Occipital lobe (tissue), 2 donors: ENCODE results near the gene TMTC4. TPM values are rescaled to one million over a fixed set of nuclear protein-coding genes. Genes with fewer than 3 reads are reported as not detected.
A peak's percentile ranks its signal among the peaks of the same experiment; 100 is the strongest.

Experiments
- DNase-seq: peaks from one replicate; lab custom pipeline; 2025; lab: John Stamatoyannopoulos, UW
- total RNA-seq: library from RNA; depleted of rRNA; stranded (reverse); fragments of >200 nt; gene quantifications from one replicate; pipeline ENCODE4 v1.2.3, GENCODE V29; 2014

The TMTC4 gene
- total RNA-seq, 1 donor from 2014 or later: 107 TPM

- no peak for DNase-seq
These were observed 6.2 kb downstream of the TMTC4 start for GRCh38 chr13:100668408-100668807.

- DNase-seq: no peak
These were observed 6.7 kb downstream of the TMTC4 start for GRCh38 chr13:100667894-100668293.

GRCh38 chr13:100666124-100666523 lies 8.5 kb downstream of the TMTC4 start:
- DNase-seq: no peak

GRCh38 chr13:100665403-100665802 lies 9.2 kb downstream of the TMTC4 start:
- no peak for DNase-seq

GRCh38 chr13:100664171-100664900 lies 10.3 kb downstream of the TMTC4 start:
- no peak for DNase-seq

GRCh38 chr13:100662468-100663211 lies 12.0 kb downstream of the TMTC4 start:
- no peak for DNase-seq

- DNase-seq: no peak
These were observed 13.8 kb downstream of the TMTC4 start for GRCh38 chr13:100660761-100661160.

- no peak for DNase-seq
These were observed 15.0 kb downstream of the TMTC4 start for GRCh38 chr13:100659578-100659977.

GRCh38 chr13:100658363-100658762 lies 16.2 kb downstream of the TMTC4 start:
- DNase-seq: no peak

- DNase-seq: peak; percentile 65
These were observed 16.7 kb downstream of the TMTC4 start for GRCh38 chr13:100657881-100658315.

GRCh38 chr13:100652510-100652909 lies 22.1 kb downstream of the TMTC4 start:
- DNase-seq: no peak

- peak; percentile 90 for DNase-seq
These were observed 24.3 kb downstream of the TMTC4 start for GRCh38 chr13:100650326-100650725.

GRCh38 chr13:100648354-100648753 lies 26.2 kb downstream of the TMTC4 start:
- DNase-seq: no peak

- DNase-seq: no peak
These were observed 27.7 kb downstream of the TMTC4 start for GRCh38 chr13:100646871-100647270.

- DNase-seq: peak; percentile 30
These were observed 28.4 kb downstream of the TMTC4 start for GRCh38 chr13:100646030-100646673.

- DNase-seq: no peak
These were observed 29.2 kb downstream of the TMTC4 start for GRCh38 chr13:100645382-100645781.

GRCh38 chr13:100644371-100644770 lies 30.2 kb downstream of the TMTC4 start:
- no peak for DNase-seq

- DNase-seq: no peak
These were observed 36.8 kb downstream of the TMTC4 start for GRCh38 chr13:100637796-100638195.

GRCh38 chr13:100637380-100637779 lies 37.2 kb downstream of the TMTC4 start:
- DNase-seq: no peak

GRCh38 chr13:100636441-100636840 lies 38.2 kb downstream of the TMTC4 start:
- peak; percentile 52 for DNase-seq

GRCh38 chr13:100636004-100636403 lies 38.6 kb downstream of the TMTC4 start:
- DNase-seq: no peak

- no peak for DNase-seq
These were observed 39.9 kb downstream of the TMTC4 start for GRCh38 chr13:100634696-100635095.
